ENCODE results near the gene IPO4.

IPO4 gene, protein sequence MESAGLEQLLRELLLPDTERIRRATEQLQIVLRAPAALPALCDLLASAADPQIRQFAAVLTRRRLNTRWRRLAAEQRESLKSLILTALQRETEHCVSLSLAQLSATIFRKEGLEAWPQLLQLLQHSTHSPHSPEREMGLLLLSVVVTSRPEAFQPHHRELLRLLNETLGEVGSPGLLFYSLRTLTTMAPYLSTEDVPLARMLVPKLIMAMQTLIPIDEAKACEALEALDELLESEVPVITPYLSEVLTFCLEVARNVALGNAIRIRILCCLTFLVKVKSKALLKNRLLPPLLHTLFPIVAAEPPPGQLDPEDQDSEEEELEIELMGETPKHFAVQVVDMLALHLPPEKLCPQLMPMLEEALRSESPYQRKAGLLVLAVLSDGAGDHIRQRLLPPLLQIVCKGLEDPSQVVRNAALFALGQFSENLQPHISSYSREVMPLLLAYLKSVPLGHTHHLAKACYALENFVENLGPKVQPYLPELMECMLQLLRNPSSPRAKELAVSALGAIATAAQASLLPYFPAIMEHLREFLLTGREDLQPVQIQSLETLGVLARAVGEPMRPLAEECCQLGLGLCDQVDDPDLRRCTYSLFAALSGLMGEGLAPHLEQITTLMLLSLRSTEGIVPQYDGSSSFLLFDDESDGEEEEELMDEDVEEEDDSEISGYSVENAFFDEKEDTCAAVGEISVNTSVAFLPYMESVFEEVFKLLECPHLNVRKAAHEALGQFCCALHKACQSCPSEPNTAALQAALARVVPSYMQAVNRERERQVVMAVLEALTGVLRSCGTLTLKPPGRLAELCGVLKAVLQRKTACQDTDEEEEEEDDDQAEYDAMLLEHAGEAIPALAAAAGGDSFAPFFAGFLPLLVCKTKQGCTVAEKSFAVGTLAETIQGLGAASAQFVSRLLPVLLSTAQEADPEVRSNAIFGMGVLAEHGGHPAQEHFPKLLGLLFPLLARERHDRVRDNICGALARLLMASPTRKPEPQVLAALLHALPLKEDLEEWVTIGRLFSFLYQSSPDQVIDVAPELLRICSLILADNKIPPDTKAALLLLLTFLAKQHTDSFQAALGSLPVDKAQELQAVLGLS

DNA sequence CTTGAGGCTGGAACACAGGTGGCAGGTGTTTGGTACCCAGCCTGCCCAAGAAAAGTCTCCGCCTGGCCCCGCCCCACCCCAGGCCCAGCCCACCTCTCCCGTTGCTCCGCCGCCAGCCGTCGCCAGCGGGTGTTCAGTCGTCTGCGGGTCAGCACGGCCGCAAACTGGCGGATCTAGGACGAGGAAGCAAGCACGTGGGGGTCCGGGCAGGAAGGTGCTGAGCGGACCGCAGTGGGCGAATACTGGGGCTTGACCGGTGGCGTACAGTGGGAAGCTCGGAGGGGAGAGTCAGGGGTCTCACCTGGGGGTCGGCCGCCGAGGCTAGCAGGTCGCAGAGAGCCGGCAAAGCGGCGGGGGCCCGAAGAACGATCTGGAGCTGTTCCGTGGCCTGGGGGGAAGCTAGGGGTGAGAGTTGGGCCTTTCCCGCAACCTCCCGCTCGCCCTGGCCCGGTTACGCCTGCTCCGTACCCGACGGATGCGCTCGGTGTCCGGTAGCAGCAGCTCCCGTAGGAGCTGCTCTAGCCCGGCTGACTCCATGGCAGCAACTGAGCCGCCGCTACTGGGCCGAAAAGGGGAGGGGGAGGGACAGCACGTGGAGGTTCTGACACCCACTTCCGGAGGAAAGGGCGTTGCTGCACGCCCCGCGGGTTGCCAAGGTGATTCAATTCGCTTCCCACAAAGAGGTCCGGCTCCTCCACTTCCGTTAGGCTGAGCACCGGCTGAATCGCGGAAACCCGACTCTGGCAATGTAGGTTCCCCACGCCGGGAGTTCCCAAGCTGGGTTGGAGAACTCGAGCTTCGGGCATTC is at the start of gene IPO4:
Gene IPO4 (minus strand): TSS at position 566 of the 808 bp plus-strand sequence. CDS start 29 bp downstream, at position 537.
- H3K4me1 ChIP-seq = peaks cover 39 to 56% (median 46%) of the 10 kb centered on the region in 10 experiments
- peak within 1 kb of the TSS; percentile 49 to 93 (median 79); a peak in 21 of 22 replicates for H3K27ac ChIP-seq
- peaks cover 0 to 53% (median 17%) of the 10 kb centered on the region in 11 experiments; a peak in 12 of 22 replicates for H4K20me1 ChIP-seq
- TF ChIP-seq Cebpa-rat (IDR thresholded peaks at IDR 0.05) = no peak
- no peaks in the 10 kb centered on the region for H3K27me3 ChIP-seq
- peak within 1 kb of the TSS; percentile 64 to 92 (median 79) for H3K4me3 ChIP-seq
- H3K36me3 ChIP-seq = peaks cover 50 to 76% (median 68%) of the 10 kb centered on the region in 11 experiments
- H3K4me2 ChIP-seq = peak within 1 kb of the TSS; percentile 90 to 97 (median 94)
- peak within 1 kb of the TSS; percentile 75 to 95 (median 83) for H3K9ac ChIP-seq
- no peaks in the 10 kb centered on the region for H3K9me3 ChIP-seq (replicated peaks in 1 of 11)

DNA sequence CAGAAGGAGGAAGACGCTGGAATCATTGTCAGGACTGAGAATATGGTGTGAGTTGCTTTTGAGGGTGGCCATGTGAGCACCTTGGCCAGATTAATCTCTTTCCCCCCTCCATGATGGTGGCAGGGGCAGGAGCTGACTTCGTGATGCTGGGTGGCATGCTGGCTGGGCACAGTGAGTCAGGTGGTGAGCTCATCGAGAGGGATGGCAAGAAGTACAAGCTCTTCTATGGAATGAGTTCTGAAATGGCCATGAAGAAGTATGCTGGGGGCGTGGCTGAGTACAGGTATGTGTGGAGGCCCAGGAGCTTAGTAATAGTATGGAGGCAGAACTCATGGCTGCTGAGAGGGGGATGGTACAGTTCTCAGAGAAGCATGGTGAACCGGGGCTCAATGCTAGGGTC is 49.5 kb upstream of the IPO4 start:
- Histone ChIP-seq H3K36me3 (peaks cover 62 to 76% (median 72%) of the 10 kb centered on the region in 11 experiments), H3K9ac (peak overlapping the region in 4 of 11 experiments; percentile 41 to 95 (median 94); a peak in 3 of 22 replicates), H3K9me3 (replicated peaks in 1 of 11) (no peaks in the 10 kb centered on the region), H3K4me2 (peak overlapping the region in 8 of 11 experiments; percentile 84 to 98 (median 91); a peak in 14 of 22 replicates), H3K27me3 (no peaks in the 10 kb centered on the region), H3K27ac (peak overlapping the region in 3 of 11 experiments; percentile 13 to 39 (median 35); a peak in 5 of 22 replicates), H3K4me1 (peaks cover 51 to 80% (median 67%) of the 10 kb centered on the region in 10 experiments), H4K20me1 (peaks cover 26 to 54% (median 42%) of the 10 kb centered on the region in 11 experiments; a peak in 20 of 22 replicates), H3K4me3 (no peak overlapping the region)
- TF ChIP-seq Cebpa-rat (IDR thresholded peaks at IDR 0.05) = no peak

DNA sequence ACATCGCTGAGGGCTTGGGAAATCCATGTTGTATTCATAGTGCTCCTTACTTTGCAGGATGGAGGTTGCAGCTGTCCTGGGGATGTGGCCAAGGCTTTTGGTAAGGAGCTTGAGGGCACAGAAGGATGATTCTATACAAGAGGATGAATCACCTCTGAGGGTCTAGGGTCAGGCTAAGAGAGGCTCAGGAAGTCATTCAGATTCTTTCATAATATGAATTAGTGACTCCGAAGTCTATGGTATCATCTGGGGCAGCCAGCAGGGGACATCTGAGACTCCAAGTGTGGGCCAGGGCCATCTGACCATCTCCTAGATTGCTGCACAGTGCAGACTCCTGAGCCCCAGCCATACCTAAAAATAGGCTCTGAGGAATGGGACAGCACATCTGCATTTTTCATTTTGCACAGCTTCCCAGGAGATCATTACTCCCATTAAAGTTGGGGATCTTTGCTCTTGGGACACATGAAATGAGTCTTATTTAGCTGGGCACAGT is 48.9 kb upstream of the IPO4 start:
- Histone ChIP-seq H3K4me2 (peak overlapping the region in 2 of 11 experiments; percentile 93 to 94; a peak in 1 of 22 replicates), H4K20me1 (peaks cover 26 to 54% (median 42%) of the 10 kb centered on the region in 11 experiments; a peak in 20 of 22 replicates), H3K4me1 (peaks cover 53 to 80% (median 67%) of the 10 kb centered on the region in 10 experiments), H3K27me3 (no peaks in the 10 kb centered on the region), H3K9ac (no peak overlapping the region), H3K9me3 (replicated peaks in 1 of 11) (no peaks in the 10 kb centered on the region), H3K4me3 (no peak overlapping the region), H3K27ac (no peak overlapping the region), H3K36me3 (peaks cover 62 to 76% (median 72%) of the 10 kb centered on the region in 11 experiments)
- TF ChIP-seq Cebpa-rat (IDR thresholded peaks at IDR 0.05) = no peak

DNA sequence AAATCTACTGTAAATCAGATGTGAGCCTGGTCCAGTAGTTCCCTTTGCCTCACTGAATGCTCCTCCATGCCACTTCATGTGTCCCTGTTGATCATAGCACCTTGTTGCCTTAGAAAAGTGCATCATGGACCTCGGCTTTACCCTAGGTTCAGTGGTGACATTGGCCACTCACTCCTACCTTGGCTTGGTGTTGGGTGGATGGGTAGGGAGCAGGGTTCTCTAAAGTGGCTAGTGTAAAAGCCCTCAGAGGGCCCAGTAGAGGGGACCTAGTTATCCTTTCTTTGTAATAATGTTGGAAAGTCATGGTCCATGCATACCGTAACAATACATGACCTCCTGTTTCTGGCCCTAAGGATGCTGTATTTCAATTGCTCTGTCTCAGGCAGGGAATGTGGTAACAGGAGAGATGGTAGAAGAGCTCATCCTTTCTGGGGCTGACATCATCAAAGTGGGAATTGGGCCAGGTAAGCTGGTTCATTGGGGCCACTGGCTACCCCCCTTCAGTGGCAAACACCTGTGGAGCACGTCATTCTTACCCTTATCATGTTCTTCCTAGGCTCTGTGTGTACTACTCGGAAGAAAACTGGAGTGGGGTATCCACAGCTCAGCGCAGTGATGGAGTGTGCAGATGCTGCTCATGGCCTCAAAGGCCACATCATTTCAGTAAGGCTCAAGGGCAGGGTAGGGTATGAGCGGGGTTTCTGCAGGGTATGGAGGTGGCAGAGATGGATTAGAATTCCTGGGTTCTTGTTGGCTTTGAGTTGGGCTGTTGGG is 48.3 kb upstream of the IPO4 start:
- Histone ChIP-seq H3K4me3 (no peak overlapping the region), H4K20me1 (peaks cover 24 to 52% (median 40%) of the 10 kb centered on the region in 11 experiments; a peak in 20 of 22 replicates), H3K27me3 (no peaks in the 10 kb centered on the region), H3K27ac (no peak overlapping the region), H3K9ac (no peak overlapping the region), H3K4me2 (no peak overlapping the region), H3K9me3 (replicated peaks in 1 of 11) (no peaks in the 10 kb centered on the region), H3K36me3 (peaks cover 62 to 76% (median 72%) of the 10 kb centered on the region in 11 experiments), H3K4me1 (peaks cover 53 to 80% (median 67%) of the 10 kb centered on the region in 10 experiments)
- no peak for TF ChIP-seq Cebpa-rat (IDR thresholded peaks at IDR 0.05)

DNA sequence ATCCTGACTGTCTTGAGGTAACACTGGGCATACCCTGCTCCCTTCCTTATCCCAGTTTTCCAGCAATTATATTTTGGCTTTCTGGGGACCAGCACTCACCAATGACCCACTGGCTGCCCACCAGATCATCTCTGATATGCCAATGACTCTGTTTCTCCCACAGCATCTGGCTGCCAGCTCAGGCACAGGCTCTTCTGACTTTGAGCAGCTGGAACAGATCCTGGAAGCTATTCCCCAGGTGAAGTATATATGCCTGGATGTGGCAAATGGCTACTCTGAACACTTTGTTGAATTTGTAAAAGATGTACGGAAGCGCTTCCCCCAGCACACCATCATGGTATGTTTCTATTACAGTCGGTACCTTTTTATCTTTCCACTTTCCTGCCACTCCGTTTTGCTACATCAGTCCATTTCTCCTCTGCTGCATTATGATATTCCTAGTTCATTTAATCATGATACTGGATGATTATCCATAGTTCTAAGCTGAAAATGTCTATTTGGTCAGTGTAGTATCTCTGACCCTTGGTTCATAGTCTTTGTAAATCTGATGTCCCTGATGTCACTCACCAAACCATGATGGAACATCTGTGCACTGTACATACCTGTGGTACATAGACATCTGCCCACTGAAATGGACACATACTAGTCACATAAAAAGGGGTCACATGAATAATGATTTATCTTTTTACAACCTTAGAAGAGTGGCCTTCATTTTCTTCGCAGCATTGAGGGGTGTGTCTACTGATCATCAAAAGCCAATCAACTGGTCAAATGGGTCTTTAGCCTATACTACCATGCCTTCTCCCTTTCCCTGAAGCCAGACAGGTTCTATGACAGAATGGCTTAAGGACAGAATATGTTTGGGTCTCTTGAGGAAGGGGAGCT is 47.4 kb upstream of the IPO4 start:
- no peak overlapping the region for H3K4me3 ChIP-seq
- no peak for TF ChIP-seq Cebpa-rat (IDR thresholded peaks at IDR 0.05)
- peaks cover 51 to 78% (median 64%) of the 10 kb centered on the region in 10 experiments for H3K4me1 ChIP-seq
- peak overlapping the region in 3 of 11 experiments; percentile 84 to 98 (median 87); a peak in 5 of 22 replicates for H3K4me2 ChIP-seq
- H3K9ac ChIP-seq = no peak overlapping the region
- H3K27ac ChIP-seq = no peak overlapping the region
- no peaks in the 10 kb centered on the region for H3K9me3 ChIP-seq (replicated peaks in 1 of 11)
- H3K27me3 ChIP-seq = no peaks in the 10 kb centered on the region
- H3K36me3 ChIP-seq = peaks cover 60 to 72% (median 69%) of the 10 kb centered on the region in 11 experiments
- peaks cover 15 to 44% (median 32%) of the 10 kb centered on the region in 11 experiments; a peak in 19 of 22 replicates for H4K20me1 ChIP-seq

DNA sequence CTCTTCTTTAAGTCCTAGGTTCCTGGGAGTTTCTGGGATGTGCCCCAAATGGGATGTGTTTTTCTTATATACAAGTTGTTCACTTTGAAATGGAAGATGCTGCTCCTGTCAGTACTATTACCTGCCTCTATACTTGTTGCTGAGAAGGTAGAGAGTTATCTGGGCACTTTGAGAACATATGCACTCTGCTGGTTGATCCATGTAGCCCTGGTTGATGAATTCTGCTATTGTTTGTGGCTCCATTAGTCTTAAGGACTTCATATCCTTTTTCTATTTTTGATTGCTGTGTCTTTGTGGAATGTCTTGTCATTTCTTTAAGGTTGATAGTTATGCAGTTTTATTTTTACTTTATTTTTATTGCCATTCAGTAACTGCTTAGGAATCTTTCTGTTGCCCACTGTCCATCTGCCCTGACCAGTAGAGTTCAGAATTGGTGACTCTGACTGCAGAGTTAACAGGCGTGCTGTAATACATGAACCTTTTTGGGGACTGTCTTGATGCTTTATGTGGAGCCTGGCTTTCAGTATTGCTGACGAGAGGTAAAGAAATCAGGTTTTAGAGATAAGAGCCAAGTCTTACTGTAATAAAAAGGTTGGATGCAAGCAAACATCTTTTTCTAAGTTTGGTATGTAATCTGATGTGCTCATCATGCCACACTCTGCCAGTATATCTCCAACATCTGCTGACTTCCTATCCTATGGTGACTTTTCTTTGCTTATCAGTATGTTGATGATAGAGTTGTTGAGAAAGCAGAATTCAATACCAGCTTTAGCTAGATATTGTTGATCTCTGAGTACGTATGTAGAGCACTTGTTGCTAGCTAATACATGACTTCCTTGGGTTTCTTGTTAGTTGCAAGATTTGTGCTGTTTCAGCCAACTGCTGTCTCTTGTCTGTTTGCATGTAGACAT is 45.7 kb upstream of the IPO4 start:
- Histone ChIP-seq H3K4me3 (peak overlapping the region; percentile 72 to 93 (median 86); a peak in 19 of 20 replicates), H3K9ac (peak overlapping the region; percentile 78 to 92 (median 89); a peak in 12 of 22 replicates), H3K4me2 (peak overlapping the region; percentile 84 to 100 (median 98))

More for the DNA sequence above, 45.7 kb upstream of the IPO4 start:
- peaks cover 0 to 27% (median 16%) of the 10 kb centered on the region in 11 experiments; a peak in 15 of 22 replicates for H4K20me1 ChIP-seq
- peak overlapping the region in 1 of 11 experiments; percentile 84; a peak in 2 of 22 replicates for H3K27ac ChIP-seq
- no peaks in the 10 kb centered on the region for H3K27me3 ChIP-seq
- H3K4me1 ChIP-seq = peaks cover 39 to 74% (median 56%) of the 10 kb centered on the region in 10 experiments
- H3K9me3 ChIP-seq (replicated peaks in 1 of 11) = no peaks in the 10 kb centered on the region
- peaks cover 52 to 61% (median 55%) of the 10 kb centered on the region in 11 experiments for H3K36me3 ChIP-seq
- TF ChIP-seq Cebpa-rat (IDR thresholded peaks at IDR 0.05) = no peak
